Spinal cord (tissue), 10 donors: Measurements from ENCODE around the gene PCNT. TPM values are rescaled to one million over a fixed set of nuclear protein-coding genes. Genes with fewer than 3 reads are reported as not detected.

Experiments used
- DNase-seq, 6 donors: peaks; one replicate each; pipeline versions ENCODE4 v3.0.0 to v3.0.0-alpha.2; 2013 to 2015; ENCODE audit warnings: low spot score in 6 of 6, low read depth in 4 of 6
- H3K27ac ChIP-seq: one replicate; pipeline ENCODE4 v1.5.1; 2013; ENCODE audit warnings: low read depth, low read length, control low read depth
- H3K27me3 ChIP-seq: one replicate; pipeline ENCODE4 v1.6.1; 2013; ENCODE audit warnings: low read length; ENCODE audit not compliant: control insufficient read depth, insufficient read depth
- H3K36me3 ChIP-seq: one replicate; pipeline ENCODE4 v1.6.1; 2013; ENCODE audit warnings: low read length; ENCODE audit not compliant: control insufficient read depth, insufficient read depth
- H3K4me1 ChIP-seq: one replicate; pipeline ENCODE4 v1.6.1; 2013; ENCODE audit warnings: low read length; ENCODE audit not compliant: control insufficient read depth, insufficient read depth
- H3K4me3 ChIP-seq: one replicate; pipeline ENCODE4 v1.5.1; 2013; ENCODE audit warnings: low read depth, low read length, control low read depth
- H3K9me3 ChIP-seq: one replicate; pipeline ENCODE4 v1.6.1; 2013; ENCODE audit warnings: low read length; ENCODE audit not compliant: control insufficient read depth, insufficient read depth
- WGBS: methylation state at CpG from one replicate; pipeline ENCODE4 v1.1.5; 2013; ENCODE audit warnings: missing lambda C conversion rate; ENCODE audit not compliant: insufficient coverage; 5-methylcytosine and 5-hydroxymethylcytosine counted together
- polyA plus RNA-seq, 2 donors: library from polyadenylated mRNA; unstranded; fragments of 120-200 nt; gene quantifications; one replicate each; pipeline ENCODE4 v1.2.1, GENCODE V29; 2013; ENCODE audit not compliant: insufficient read length in 2 of 2
- total RNA-seq, 2 donors: library from RNA; depleted of rRNA in 1 of 2; stranded (reverse); fragments of 120-200 nt in 1 of 2; fragments of >200 nt in 1 of 2; gene quantifications; one replicate each; pipeline versions ENCODE4 v1.2.3 to v1.2.4, GENCODE V29; 2013 to 2014
- donor health status: healthy.

PCNT gene
- total and polyA plus RNA-seq, 4 donors = 18.4 to 47.4 (median 29.9) TPM

- DNase-seq = no peak
- Histone ChIP-seq H3K4me1 (no peaks in the 10 kb centered on the region), H3K27ac (no peak overlapping the region), H3K9me3 (no peaks in the 10 kb centered on the region), H3K27me3 (no peaks in the 10 kb centered on the region), H3K36me3 (peaks cover 8% of the 10 kb centered on the region), H3K4me3 (no peak overlapping the region)
- no CpG with 5 or more reads among the region's 1 CpG for WGBS
Measured at GRCh38 chr21:46475296-46475695, 151.3 kb downstream of the PCNT start.

GRCh38 chr21:46477765-46478164 lies 153.8 kb downstream of the PCNT start:
- no peak overlapping the region for H3K27ac ChIP-seq
- DNase-seq = no peak
- H3K27me3 ChIP-seq = no peaks in the 10 kb centered on the region
- no peaks in the 10 kb centered on the region for H3K9me3 ChIP-seq
- WGBS = 94% methylated on average over 4 of the region's 7 CpGs
- peaks cover 11% of the 10 kb centered on the region for H3K36me3 ChIP-seq
- no peak overlapping the region for H3K4me3 ChIP-seq
- no peaks in the 10 kb centered on the region for H3K4me1 ChIP-seq

DNA sequence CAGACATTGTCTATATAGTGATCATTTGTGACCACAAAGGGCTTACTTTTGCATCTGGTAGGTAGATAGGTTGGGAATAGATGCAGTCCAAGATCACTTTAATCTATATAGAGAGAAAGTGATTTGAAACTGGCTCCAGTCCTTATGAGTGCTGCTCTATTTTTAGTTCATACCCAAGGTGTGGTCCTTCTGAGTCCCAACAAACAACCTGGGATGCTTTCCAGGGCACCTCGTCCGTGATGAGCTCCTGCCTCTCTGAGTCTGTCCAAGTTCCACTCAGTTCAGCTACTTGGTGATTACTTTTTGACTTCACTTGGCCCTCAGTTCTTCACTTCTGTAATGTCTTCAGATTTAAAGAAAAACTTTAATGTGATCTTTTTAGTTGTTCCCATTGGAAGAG lies 155.0 kb downstream of the PCNT start:
- no peaks in the 10 kb centered on the region for H3K9me3 ChIP-seq
- WGBS = 81% methylated on average over 2 of the region's 2 CpGs
- no peak for DNase-seq

GRCh38 chr21:46480466-46480865 lies 156.5 kb downstream of the PCNT start:
- Histone ChIP-seq H3K36me3 (peaks cover 14% of the 10 kb centered on the region), H3K27ac (no peak overlapping the region), H3K4me3 (no peak overlapping the region), H3K4me1 (no peaks in the 10 kb centered on the region), H3K27me3 (no peaks in the 10 kb centered on the region), H3K9me3 (no peaks in the 10 kb centered on the region)
- DNase-seq = no peak
- WGBS = 83% methylated on average over 5 of the region's 5 CpGs

More for the DNA sequence above, 155.0 kb downstream of the PCNT start:
- H3K27me3 ChIP-seq = no peaks in the 10 kb centered on the region
- H3K27ac ChIP-seq = no peak overlapping the region
- H3K4me3 ChIP-seq = no peak overlapping the region
- no peaks in the 10 kb centered on the region for H3K4me1 ChIP-seq
- peaks cover 14% of the 10 kb centered on the region for H3K36me3 ChIP-seq

DNA sequence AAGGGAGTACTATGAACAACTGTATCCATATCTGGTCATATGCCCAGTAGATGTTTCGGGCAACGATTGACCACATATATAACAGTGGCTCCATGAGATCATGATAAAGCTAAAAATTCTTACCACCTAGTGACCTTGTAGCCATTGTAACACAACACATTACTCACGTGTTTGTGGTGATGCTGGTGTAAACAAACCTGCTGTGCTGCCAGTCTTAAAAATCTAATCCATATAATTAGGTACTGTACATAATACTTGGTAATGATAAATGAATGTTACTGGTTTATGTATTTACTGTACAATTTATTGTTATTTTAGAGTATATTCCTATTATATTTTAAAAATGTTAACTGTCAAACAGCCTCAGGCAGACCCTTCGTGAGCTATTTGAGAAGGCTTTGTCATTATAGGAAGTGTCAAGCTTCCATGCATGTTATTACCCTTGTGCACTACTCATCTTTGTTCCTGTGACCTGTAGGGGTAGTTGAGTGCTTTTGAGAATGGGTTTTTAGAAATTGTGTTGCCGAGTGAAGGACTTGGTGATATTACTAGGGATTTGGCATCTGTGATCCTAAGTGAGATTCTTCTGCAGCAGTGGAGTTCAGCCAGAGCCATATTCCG lies 158.4 kb downstream of the PCNT start:
- Histone ChIP-seq H3K27me3 (no peaks in the 10 kb centered on the region), H3K27ac (no peak overlapping the region), H3K4me1 (no peaks in the 10 kb centered on the region), H3K9me3 (no peaks in the 10 kb centered on the region), H3K4me3 (no peak overlapping the region), H3K36me3 (peaks cover 9% of the 10 kb centered on the region)
- WGBS = no CpG with 5 or more reads among the region's 6 CpGs
- DNase-seq = no peak

DNA sequence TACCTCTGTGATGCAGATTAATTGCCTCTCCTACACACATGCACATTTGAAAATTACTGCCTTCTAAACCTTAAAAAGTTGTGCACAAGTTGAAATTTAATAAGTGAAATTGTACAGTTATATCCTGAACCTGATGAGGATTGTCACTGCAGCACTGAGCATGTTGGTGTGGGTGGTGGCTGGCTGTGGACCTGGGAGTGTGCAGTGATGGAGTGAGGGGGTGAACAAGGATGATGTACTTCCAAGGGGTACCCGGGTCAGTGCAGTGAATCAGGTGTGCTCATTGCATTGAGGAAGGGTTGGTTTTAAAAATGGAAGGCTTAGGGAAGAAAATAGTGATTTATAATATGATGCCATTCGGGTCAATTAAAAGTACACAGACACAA lies 158.9 kb downstream of the PCNT start:
- no CpG with 5 or more reads among the region's 2 CpGs for WGBS
- H3K9me3 ChIP-seq = no peaks in the 10 kb centered on the region
- H3K27ac ChIP-seq = no peak overlapping the region
- no peak overlapping the region for H3K4me3 ChIP-seq
- H3K36me3 ChIP-seq = peaks cover 5% of the 10 kb centered on the region
- no peaks in the 10 kb centered on the region for H3K27me3 ChIP-seq
- DNase-seq = no peak
- no peaks in the 10 kb centered on the region for H3K4me1 ChIP-seq

DNA sequence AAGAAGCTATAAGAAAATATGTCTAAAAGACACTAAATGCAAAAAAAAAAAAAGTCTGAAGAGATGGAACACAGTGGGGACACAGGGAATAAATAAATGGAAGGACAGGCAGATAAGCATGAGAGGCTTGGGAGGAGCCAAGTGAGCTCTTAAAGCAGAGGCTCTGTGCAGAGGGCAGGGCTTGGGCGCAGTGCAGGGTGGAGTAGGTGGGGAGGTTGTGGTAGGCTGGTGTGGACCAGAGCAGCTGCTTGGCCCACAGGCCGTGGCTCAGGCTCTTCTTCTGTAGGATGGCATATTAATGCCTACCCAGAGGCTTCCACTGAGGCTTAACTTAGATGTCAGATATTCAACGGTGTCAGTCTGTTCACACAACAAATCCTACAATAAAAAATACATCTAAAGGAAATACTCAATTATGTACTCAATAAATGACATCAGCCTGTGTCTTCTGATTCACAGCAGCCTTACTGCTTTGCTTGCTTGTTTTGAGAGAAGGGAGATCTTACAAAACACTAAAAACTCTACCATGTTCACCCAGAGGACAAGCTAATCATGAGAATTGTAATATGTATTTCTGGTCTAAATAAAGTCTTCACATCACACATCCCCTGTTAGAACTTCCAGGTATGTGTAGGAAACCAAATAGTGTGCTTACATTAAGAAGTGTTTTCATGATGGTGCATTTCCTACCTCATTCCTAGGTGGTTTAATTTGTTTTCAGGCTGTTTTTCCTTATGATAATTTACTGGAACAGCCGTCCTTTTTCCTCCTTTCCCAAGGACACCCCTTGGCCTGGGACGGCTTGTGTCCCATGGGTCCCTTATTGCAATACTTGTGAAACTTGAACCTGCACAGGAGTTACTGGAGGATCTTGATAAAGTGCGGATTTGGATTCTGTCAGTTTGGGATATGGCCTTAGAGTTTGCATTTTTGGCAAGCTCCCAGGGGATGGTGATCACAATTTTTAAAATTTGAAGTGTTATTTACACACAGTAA lies 159.6 kb downstream of the PCNT start:
- no peak overlapping the region for H3K4me3 ChIP-seq
- 100% methylated on average over 2 of the region's 6 CpGs for WGBS
- no peak overlapping the region for H3K27ac ChIP-seq
- peaks cover 5% of the 10 kb centered on the region for H3K36me3 ChIP-seq
- DNase-seq = no peak
- no peaks in the 10 kb centered on the region for H3K27me3 ChIP-seq
- H3K9me3 ChIP-seq = no peaks in the 10 kb centered on the region
- no peaks in the 10 kb centered on the region for H3K4me1 ChIP-seq

DNA sequence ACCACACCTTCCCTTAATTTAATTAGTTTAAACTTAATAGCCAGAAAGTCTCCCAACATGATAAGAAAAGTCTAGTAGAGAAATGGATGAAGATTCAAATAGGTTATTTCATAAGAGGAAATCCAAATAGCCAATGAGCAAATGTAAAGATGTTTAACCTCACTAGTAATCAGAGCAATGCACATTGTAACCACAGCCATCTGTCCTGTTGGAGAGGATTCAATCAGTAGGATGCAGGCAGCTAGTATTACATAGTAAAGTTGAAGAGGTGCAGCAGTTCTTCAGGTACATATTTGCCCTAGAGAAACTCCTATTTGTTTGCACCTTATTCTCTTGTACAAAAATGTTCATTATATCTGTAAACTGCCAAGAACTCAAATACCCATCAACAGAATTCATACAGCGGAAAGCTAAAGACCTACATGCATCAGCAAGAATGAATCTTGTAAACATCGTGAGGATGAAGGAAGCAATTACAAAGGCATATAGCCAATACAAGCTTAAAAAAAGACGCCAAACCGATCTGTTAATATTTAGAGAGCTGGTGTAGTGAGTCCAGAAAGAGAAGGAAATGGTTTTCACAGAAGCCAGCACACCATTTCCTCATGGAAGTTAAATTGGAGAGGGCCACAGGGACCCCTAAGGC lies 162.6 kb downstream of the PCNT start:
- 83% methylated on average over 2 of the region's 4 CpGs for WGBS
- DNase-seq = peak in 1 of 6 donors; percentile 21
- Histone ChIP-seq H3K4me1 (no peaks in the 10 kb centered on the region), H3K27ac (no peak overlapping the region), H3K36me3 (peaks cover 17% of the 10 kb centered on the region), H3K27me3 (no peaks in the 10 kb centered on the region), H3K4me3 (no peak overlapping the region), H3K9me3 (no peaks in the 10 kb centered on the region)

DNA sequence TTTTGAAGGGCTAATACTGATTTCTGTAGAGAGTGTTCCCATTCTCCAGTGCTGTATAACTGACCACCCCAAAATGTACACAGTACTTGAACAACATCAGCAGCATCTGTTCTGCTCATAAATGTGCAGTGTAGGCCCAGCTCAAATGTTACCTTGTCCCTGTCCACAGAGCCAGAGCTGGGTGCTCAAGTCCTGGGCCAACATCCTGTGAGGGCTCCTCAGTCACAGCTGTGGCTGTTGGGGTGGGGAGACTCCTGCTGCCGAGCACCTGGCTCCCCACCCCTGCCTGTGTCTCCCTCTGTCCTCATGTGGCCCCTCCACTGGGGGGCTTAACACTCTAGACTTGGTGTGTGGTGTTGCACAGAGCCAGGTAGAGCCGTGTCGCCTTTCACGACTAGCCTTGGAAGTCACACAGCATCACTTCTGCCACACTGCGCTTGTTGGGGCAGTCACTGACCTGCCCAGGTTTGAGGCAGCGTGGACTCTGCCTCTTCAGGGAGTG lies 165.3 kb downstream of the PCNT start:
- DNase-seq = no peak
- Histone ChIP-seq H3K4me3 (no peak overlapping the region), H3K27me3 (no peaks in the 10 kb centered on the region), H3K36me3 (peaks cover 20% of the 10 kb centered on the region), H3K4me1 (no peaks in the 10 kb centered on the region), H3K9me3 (no peaks in the 10 kb centered on the region), H3K27ac (no peak overlapping the region)
- WGBS = 86% methylated on average over 6 of the region's 6 CpGs
